ENCODE data around the gene TEKT1. TPM values are rescaled to one million over a fixed set of nuclear protein-coding genes. Genes with fewer than 3 reads are reported as not detected.

Gene TEKT1
- polyA plus RNA-seq, 1 experiment: not detected

DNA sequence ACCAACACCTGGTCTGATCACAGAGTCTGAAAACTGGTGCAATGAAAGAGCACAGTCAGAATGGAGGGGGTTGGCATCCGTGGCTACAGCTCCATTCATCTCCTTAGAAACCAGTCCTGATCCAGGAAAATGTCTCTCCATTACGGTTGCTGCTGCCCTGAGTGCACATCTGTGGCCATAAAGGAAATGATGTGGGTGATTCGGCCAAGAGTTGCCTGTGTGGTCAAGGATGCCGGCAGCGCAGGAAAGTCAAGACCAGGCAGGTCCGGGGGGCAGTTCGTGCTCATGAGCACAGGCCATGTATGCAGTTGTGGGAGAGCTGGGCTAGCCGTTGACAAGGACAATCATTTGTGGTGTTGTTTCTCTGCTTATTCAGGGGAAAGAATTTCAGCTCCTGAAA is 69.8 kb downstream of the TEKT1 start:
- H3K27ac ChIP-seq (ENCODE audit: low read depth, low read length): no peak overlapping the region
- POLR2A ChIA-PET: no interaction called here

DNA sequence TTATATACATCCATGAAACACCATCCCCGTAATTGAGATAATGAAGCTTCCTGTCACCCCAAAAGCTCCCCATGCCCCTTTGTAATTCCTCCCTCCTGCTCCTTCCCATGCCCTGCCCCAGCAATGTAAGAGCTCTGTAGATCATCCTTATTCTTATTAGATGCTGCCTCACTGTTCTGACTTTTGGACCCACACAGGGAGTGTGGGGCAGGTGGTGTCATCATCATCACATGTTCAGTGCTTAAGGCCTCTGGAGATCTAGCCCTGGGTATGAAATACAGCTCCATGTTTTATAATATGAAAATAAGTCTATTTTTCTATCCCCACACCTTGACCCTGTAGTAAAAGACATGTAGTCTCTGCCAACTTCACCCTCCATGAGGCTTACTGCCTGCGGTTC is 73.8 kb downstream of the TEKT1 start:
- Histone ChIP-seq H3K4me3 (ENCODE audit: low read depth, low read length) (no peak overlapping the region), H3K27ac (ENCODE audit: low read depth, low read length) (no peak overlapping the region), H3K27me3 (ENCODE audit: control insufficient read depth, insufficient read depth, low read length) (no peaks in the 10 kb centered on the region), H3K9me3 (ENCODE audit: control insufficient read depth, insufficient read depth, low read length) (no peaks in the 10 kb centered on the region)
- no peak for DNase-seq (ENCODE audit: low read depth, low spot score)
- CTCF ChIA-PET: interaction anchor here (0.8 to 1.6 kb wide), 2 partner anchors 86 to 264 kb away, joined by 3 to 4 read pairs; no protein-coding TSS in a partner anchor
- POLR2A ChIA-PET: no interaction called here
- TF ChIP-seq, protein P1, sequence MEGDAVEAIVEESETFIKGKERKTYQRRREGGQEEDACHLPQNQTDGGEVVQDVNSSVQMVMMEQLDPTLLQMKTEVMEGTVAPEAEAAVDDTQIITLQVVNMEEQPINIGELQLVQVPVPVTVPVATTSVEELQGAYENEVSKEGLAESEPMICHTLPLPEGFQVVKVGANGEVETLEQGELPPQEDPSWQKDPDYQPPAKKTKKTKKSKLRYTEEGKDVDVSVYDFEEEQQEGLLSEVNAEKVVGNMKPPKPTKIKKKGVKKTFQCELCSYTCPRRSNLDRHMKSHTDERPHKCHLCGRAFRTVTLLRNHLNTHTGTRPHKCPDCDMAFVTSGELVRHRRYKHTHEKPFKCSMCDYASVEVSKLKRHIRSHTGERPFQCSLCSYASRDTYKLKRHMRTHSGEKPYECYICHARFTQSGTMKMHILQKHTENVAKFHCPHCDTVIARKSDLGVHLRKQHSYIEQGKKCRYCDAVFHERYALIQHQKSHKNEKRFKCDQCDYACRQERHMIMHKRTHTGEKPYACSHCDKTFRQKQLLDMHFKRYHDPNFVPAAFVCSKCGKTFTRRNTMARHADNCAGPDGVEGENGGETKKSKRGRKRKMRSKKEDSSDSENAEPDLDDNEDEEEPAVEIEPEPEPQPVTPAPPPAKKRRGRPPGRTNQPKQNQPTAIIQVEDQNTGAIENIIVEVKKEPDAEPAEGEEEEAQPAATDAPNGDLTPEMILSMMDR (IDR thresholded peaks at IDR 0.05; ENCODE audit: low read depth, low read length): no peak

More for the DNA sequence above, 69.8 kb downstream of the TEKT1 start:
- Histone ChIP-seq H3K27me3 (ENCODE audit: control insufficient read depth, insufficient read depth, low read length) (no peaks in the 10 kb centered on the region), H3K4me3 (ENCODE audit: low read depth, low read length) (no peak overlapping the region), H3K9me3 (ENCODE audit: control insufficient read depth, insufficient read depth, low read length) (no peaks in the 10 kb centered on the region)
- TF ChIP-seq, protein P1 (IDR thresholded peaks at IDR 0.05; ENCODE audit: low read depth, low read length): no peak
- no peak for DNase-seq (ENCODE audit: low read depth, low spot score)
- CTCF ChIA-PET: no interaction called here

DNA sequence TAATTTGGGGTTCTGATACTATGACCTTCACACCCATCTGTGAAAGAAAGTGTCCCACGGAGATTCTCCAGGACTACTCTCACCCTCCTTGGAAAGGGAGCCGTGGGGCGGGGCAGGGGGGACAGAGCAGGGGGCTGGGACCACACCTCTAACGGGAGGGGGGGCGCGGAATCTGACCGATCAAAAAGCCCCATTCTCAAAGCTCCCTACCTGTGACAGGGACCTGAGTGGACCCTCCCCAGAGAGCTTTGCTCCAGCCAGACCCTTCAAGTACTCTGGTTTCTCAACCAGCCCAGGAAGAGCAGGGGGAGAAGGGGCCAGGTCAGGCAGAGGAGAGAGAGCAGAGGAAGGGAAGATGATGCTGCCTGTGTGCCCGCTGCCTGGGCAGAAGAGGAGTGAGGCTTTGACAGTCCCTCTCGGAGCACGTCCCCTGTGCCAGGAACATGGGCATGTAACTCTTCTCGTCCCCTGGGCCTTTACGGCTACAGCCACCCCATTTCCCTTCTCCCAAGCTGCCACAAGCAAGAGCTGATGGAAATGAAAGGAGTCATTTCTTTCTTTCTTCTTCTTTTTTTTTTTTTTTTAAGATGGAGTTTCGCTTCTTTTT is 75.0 kb downstream of the TEKT1 start:
- DNase-seq (ENCODE audit: low read depth, low spot score): no peak
- no peaks in the 10 kb centered on the region for H3K27me3 ChIP-seq (ENCODE audit: control insufficient read depth, insufficient read depth, low read length)
- TF ChIP-seq, protein P1 (IDR thresholded peaks at IDR 0.05; ENCODE audit: low read depth, low read length): no peak
- POLR2A ChIA-PET: no interaction called here
- CTCF ChIA-PET: interaction anchor here (1.6 kb wide), 1 partner anchor 265 kb away, joined by 4 read pairs; no protein-coding TSS in a partner anchor
- no peaks in the 10 kb centered on the region for H3K9me3 ChIP-seq (ENCODE audit: control insufficient read depth, insufficient read depth, low read length)
- H3K4me3 ChIP-seq (ENCODE audit: low read depth, low read length): peak overlapping the region; percentile 60
- H3K27ac ChIP-seq (ENCODE audit: low read depth, low read length): no peak overlapping the region

DNA sequence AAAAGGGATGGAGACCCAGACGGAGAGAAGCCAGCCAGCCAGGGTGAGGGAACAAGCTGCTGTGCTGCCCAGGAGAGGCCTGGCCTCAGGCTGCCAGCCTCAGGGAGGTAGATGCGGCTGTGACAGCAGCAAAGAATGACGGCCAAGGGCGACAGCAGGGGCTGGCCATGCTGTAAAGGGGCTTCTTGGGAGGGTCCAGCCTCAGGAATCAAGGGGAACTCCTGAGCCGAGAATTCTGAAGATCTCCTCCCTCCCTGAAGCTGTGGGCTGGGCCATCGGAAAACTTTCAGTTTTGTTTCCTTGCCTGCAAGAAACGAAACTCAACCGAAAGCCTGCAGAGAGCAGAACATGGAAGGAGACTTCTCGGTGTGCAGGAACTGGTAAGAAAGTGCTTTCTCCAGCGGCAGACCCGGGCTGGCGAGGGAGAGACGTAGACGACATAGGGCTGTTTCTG is 75.8 kb downstream of the TEKT1 start, which contains the start of gene XAF1:
Gene XAF1, plus strand, starts transcription at position 316 of the 454 bp plus-strand sequence. Its CDS starts 33 bp downstream, at position 349.
- ChIA-PET POLR2A (no interaction called here), CTCF (interaction anchor here (0.7 to 1.4 kb wide), 2 partner anchors 155 to 171 kb away, joined by 3 to 4 read pairs; no protein-coding TSS in a partner anchor)
- DNase-seq (ENCODE audit: low read depth, low spot score): peak; percentile 26
- no peaks in the 10 kb centered on the region for H3K9me3 ChIP-seq (ENCODE audit: control insufficient read depth, insufficient read depth, low read length)
- peak within 1 kb of the TSS; percentile 60 for H3K4me3 ChIP-seq (ENCODE audit: low read depth, low read length)
- H3K27ac ChIP-seq (ENCODE audit: low read depth, low read length): peak within 1 kb of the TSS; percentile 91
- H3K27me3 ChIP-seq (ENCODE audit: control insufficient read depth, insufficient read depth, low read length): no peaks in the 10 kb centered on the region
- TF ChIP-seq, protein P1 (IDR thresholded peaks at IDR 0.05; ENCODE audit: low read depth, low read length): no peak

DNA sequence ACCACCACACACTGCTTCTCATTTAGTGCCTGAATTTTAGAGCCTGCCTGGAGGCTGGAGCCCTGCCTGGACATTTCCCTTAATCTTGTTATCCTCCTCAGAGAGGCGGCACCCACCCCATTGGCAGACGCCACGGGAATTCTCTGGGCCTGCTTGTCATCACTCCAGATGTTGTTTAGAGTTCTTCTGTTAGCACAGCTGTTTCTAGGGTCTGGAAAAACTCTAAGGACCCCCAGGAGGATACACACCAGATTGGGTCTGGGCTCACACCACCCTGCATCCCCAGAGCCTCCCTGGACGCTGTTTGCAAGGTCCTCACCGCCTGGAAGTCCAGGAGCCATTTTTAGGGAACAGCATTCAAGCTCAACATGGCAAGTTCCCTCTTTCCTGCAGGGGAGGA is 76.2 kb downstream of the TEKT1 start:
- ChIA-PET CTCF (interaction anchor here (0.7 to 1.4 kb wide), 3 partner anchors 88 to 172 kb away, joined by 3 to 4 read pairs (median 4); no protein-coding TSS in a partner anchor), POLR2A (no interaction called here)
- H3K4me3 ChIP-seq (ENCODE audit: low read depth, low read length): peak overlapping the region; percentile 60
- H3K9me3 ChIP-seq (ENCODE audit: control insufficient read depth, insufficient read depth, low read length): no peaks in the 10 kb centered on the region
- no peaks in the 10 kb centered on the region for H3K27me3 ChIP-seq (ENCODE audit: control insufficient read depth, insufficient read depth, low read length)
- DNase-seq (ENCODE audit: low read depth, low spot score): no peak
- TF ChIP-seq, protein P1 (IDR thresholded peaks at IDR 0.05; ENCODE audit: low read depth, low read length): no peak
- H3K27ac ChIP-seq (ENCODE audit: low read depth, low read length): peak overlapping the region; percentile 91

All from AG04450 (cell line).